ENCODE results near the gene RAB12.
"Not testable (repeated sequence)": the region's sequence is repeated elsewhere in the genome, so short reads cannot be mapped to it uniquely, and the experiment has no call there.

Gene RAB12

DNA sequence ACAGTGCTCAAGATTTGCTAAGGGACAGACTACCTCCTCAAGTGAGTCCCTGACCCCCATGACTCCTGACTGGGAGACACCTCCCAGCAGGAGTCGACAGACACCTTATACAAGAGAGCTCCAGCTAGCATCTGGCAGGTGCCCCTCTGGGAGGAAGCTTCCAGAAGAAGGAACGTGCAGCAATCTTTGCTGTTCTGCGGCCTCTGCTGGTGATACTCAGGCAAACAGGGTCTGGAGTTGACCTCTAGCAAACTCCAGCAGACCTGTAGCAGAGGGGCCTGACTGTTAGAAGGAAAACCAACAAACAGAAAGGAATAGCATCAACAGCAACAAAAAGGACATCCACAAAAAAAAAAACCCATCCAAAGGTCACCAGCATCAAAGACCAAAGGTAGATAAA, 38.1 kb downstream of the RAB12 start:
- not testable (repeated sequence) for DNase-seq (ENCODE audit: low read depth)

GRCh38 chr18:8651478-8652261, 42.4 kb downstream of the RAB12 start:
- not testable (repeated sequence) for DNase-seq (ENCODE audit: low read depth)

DNA sequence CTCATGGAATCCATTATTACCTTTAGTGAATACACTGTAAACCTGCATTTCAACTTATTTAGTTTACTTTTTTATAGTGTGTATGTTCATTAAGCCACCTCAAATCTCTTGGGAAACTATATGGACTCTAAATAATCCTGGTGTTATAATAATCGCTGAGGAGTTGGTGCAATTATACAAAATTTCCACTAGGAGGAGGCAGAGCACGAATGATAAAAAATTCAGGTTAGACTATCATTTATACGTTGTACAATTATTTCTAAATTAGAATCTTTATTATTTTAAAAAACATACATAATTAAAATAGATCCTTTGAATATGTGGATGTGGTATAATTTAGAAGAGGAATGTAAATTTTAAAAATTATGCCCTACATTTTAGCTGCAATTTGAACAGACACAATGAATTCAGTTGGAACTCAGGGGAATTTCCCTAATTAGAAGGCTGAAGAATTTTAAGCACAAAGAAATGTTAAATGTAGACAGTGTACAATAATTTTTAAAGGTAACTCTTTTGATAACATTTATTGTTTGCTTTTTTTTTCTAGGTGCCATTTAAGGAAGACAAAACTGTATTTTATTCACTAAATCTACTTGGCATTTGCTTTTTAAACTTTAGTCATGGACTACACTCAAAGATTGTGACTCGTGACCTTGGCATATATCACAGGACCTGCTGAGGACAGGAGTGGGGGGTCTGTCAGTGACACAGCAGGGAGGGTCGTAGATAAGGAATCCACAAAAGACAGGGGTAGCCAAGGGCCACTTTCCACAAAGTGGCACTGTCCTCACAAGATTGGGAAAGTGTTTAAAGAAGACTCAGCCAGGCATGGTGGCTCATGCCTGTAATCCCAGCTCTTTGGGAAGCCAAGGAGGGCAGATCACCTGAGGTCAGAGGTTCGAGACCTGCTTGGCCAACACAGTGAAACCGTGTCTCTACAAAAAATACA, 45.5 kb downstream of the RAB12 start:
- no peak for DNase-seq (ENCODE audit: low read depth)

GRCh38 chr18:8656232-8656631, 47.0 kb downstream of the RAB12 start:
- DNase-seq (ENCODE audit: low read depth) = no peak

DNA sequence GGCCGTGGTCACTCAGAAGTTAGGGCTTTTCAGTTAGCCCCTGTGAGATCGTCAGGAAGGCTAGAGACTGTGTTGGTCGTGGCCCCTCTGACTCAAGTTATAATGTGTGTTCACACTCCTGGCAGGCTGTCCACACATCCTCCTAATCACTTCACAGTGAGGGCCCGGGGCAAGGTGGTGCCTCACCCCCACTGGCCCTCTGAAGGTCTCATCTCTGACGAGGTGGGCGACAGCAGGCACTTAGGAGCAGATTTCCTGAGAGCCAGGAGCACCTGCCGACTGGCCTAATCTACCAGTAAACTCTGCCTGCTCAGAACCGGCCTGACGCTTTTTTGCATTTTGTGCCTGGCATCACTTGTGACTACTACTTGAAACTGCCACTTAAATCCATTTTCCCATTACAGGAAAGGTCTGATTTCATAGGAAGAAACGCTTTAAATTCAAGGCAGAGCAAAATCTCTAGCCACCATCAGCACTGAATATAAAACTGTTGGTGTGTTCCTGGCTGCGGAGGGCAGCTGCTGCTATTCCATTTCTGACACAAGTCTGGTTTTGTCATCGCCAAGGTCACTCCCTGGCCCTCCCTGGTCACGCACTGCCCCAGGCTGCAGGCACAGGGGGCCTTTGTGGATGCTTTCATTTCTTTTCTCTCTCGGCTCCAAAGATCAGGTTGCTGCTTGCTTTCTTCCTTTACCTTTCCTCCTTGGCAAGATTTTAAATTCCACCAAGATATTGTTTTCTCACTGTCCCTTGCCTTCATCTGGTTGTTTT, 48.0 kb downstream of the RAB12 start:
- DNase-seq (ENCODE audit: low read depth) = no peak

DNA sequence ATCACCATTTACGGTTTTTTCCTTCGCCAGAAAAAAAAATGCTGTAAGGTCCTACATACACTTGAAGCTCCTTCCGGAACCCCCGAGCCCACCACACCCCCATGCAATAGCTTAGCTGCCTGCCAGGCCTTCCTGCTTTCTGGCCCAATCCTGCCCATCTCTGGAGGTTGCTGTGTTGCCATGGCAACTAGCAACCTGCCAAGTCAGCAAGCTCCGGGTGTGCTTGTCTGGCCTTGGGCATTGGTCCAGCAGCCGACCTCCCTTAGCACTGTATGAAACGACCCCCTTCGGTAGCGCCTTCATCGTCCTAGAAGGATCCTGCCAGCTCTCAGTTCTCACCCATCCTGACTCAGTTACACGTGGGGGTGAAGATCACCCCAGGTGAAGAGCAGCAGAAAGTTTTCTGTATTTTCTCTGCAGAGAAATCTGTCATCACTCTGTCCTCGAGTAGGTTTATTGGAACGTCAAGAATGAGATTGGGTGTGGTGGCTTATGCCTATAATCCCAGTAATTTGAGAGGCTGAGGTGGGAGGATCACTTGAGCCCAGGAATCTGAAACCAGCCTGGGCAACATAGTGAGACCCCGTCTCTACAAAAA, 48.7 kb downstream of the RAB12 start:
- DNase-seq (ENCODE audit: low read depth) = no peak

DNA sequence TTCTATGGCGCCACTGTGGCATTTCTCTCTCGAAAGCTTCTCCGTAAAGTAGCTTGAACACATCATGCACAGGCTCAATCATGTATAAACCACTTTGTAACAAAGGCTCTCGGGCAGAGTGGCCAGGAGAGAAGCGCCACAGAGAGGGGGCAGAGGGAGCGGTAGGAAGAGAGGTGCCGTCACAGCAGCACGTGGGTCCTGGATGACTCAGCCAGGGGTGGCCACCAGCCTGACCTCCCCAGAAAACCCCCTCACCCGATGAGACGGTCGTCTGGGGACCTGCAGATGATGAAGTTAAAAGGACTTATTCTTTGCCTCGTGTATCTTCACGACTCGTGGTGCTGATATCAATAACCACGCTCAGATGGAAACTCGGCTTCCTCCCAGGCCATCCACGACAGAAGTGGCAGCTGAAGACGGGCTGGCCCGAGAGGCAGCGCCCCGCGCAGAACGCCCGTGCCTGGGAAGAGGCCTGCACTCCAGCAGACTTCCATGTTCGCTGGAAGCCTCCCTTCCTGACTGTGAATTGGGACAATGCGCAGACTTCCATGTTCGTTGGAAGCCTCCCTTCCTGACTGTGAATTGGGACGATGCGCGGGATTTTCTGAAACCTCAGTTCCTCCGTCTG, 49.7 kb downstream of the RAB12 start:
- no peak for DNase-seq (ENCODE audit: low read depth)

DNA sequence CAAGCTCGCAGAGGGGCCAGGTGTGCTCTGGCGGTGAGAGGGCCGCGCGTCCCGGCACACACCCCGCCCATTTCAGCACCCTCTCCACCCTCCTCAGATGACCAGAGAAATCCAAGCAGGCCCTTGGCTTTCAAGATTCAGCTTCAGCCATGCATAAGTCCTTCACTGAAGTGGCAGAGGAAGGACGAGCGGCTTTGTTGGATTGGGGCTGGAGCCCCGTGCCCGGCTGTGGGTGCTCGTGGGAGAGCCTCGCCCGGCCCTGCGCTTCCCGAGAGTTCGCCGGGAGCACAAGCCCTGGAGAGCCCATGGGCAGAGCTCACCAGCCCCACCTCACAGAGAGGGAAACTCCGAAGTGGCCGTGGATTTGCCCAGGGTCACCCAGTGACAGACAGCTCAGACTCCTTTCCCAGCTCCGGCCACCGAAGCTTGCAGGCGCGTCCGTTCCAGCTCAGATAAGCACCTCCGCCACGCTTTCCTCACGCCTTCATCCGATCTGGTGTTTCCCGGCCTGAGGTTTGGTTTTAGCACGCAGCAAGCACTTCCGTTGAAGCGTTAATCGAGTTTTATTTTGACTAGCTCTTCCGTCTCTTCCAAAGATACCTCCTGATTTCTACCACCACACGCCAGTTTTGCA, 50.5 kb downstream of the RAB12 start:
- no peak for DNase-seq (ENCODE audit: low read depth)

GRCh38 chr18:8660316-8660715, 51.1 kb downstream of the RAB12 start:
- DNase-seq (ENCODE audit: low read depth) = no peak

GRCh38 chr18:8661754-8662559, 52.7 kb downstream of the RAB12 start:
- DNase-seq (ENCODE audit: low read depth) = no peak

GRCh38 chr18:8662560-8663255, 53.5 kb downstream of the RAB12 start:
- no peak for DNase-seq (ENCODE audit: low read depth)

GRCh38 chr18:8667846-8668245, 58.6 kb downstream of the RAB12 start:
- DNase-seq (ENCODE audit: low read depth) = no peak

DNA sequence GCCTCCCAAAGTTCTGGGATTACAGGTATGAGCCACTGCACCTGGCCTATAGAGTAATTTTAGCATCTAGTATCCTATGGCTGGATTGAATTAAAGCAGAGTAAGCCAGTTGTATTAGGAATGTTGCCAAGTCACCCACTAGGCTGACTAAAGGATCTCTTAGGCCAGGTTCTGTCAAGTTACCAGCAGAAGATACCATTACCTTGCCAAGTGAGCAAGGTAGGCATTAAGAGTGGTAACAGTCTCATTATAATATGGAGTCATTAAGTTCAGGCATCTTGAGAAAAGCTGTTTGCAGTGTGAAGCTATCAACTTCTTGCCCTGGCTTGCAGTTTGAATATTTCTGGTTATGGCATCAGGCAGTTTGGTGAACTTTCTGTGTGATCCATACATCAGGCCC, 59.1 kb downstream of the RAB12 start:
- DNase-seq (ENCODE audit: low read depth) = no peak

DNA sequence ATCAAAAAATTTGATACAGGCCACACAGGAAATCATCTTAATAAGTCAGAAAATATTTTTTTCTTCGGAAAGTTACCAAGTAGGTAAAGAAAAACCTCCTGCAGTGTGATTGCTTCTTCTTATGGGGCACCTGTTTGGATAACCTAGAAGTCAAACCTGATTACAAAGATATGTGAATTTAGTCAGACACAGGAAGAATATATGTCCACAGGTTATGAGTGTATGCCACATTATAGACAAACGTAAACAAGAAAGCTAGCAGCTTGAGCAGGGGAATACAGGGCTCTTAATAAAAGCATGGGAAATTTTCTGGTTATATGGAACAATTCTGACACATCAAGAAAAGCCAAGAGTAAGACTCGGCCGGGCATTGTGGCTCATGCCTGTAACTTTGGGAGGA, 60.3 kb downstream of the RAB12 start:
- no peak for DNase-seq (ENCODE audit: low read depth)

DNA sequence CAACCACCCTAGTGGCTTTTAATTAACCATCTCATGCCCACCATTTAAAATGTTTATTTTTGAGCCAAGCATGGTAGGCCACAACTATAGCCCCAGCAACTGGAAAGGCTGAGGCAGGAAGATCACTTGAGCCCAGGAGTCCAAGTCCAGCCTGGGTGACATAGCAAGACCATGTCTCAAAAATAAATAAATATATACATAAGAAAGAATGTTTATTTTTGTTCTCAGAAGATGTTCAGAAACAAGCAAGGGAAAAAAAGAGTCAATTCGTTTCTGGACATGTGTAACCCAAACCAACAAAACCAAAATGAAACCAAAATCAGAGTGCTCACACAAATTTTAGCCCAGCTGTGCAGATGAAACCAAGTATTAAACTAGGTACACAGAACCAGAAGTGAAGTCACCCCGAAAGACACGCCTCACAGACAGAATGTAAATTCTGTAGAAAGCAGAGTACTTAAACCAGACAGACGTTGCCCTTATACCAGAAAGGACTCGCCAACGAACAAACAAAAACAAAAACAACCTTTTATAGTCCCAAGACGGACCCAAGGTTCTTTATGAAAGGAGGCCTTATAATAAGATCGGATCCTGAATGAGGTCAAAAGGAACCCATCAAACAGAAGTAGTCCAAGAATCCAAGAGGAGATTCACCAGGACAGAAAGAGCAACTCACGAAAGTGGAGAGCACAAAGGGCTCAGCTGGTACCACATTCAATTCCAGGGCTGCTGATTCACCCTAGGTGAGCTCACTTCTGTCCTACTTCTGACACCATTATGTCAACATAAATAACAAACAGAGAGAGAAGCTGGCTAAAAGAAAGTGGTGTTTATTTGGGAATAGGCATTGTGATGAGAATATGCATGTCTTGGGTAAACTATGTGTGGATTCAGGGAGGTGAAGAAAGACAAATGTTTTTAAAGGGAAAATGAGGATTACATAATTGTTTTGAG, 64.3 kb downstream of the RAB12 start:
- DNase-seq (ENCODE audit: low read depth) = no peak

DNA sequence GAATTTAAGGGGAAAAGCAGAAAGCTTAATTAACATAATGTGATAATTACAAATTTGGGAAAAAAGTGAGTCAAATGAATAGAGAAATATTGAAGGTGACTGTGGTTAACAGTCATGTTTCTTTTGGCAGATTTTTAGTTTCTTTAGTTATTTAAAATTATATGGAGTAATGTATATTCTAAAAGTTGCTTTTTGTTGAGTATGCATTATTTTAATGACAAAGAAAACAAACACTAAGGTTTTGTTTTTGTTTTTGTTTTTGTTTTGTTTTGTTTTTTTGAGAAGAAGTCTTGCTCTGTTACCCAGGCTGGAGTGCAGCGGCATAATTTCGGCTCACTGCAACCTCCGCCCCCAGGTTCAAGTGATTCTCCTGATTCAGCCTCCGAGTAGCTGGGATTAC, 65.8 kb downstream of the RAB12 start:
- DNase-seq (ENCODE audit: low read depth) = no peak

- DNase-seq (ENCODE audit: low read depth) = no peak
Measured at GRCh38 chr18:8681196-8681595, 72.0 kb downstream of the RAB12 start.

GRCh38 chr18:8684577-8684976, 75.3 kb downstream of the RAB12 start:
- no peak for DNase-seq (ENCODE audit: low read depth)

All from activated T-helper 1 cell treated with Interleukin-2 at 50 U/mL for 16 hours (primary cell).